GM10248 (cell line): ENCODE data around the gene MAP1B.
A peak's percentile ranks its signal among the peaks of the same experiment; 100 is the strongest.

Experiments
- CTCF ChIA-PET: fragments of 300-600 bp; sonication (Branson Sonifier 250); formaldehyde crosslinking; extraction: SDS; loops from one replicate; lab custom pipeline; 2021; ENCODE audit warnings: antibody characterized with exemption; lab: Yijun Ruan, JAX
- POLR2A ChIA-PET: fragments of 350-650 bp; sonication (Branson Sonifier 250); formaldehyde crosslinking; extraction: SDS; loops from one replicate; lab custom pipeline; 2020; ENCODE audit warnings: antibody characterized with exemption; lab: Yijun Ruan, JAX
- DNase-seq: peaks from one replicate; pipeline ENCODE4 v3.0.0; 2012; ENCODE audit errors: extremely low spot score
- TF ChIP-seq, protein P1 (sequence below): IDR thresholded peaks from 2 replicates; pipeline ENCODE4 v1.5.1; 2012; ENCODE audit warnings: mild to moderate bottlenecking, low read depth; ENCODE audit errors: extremely low read depth, missing control alignments, control extremely low read depth

Gene MAP1B

DNA sequence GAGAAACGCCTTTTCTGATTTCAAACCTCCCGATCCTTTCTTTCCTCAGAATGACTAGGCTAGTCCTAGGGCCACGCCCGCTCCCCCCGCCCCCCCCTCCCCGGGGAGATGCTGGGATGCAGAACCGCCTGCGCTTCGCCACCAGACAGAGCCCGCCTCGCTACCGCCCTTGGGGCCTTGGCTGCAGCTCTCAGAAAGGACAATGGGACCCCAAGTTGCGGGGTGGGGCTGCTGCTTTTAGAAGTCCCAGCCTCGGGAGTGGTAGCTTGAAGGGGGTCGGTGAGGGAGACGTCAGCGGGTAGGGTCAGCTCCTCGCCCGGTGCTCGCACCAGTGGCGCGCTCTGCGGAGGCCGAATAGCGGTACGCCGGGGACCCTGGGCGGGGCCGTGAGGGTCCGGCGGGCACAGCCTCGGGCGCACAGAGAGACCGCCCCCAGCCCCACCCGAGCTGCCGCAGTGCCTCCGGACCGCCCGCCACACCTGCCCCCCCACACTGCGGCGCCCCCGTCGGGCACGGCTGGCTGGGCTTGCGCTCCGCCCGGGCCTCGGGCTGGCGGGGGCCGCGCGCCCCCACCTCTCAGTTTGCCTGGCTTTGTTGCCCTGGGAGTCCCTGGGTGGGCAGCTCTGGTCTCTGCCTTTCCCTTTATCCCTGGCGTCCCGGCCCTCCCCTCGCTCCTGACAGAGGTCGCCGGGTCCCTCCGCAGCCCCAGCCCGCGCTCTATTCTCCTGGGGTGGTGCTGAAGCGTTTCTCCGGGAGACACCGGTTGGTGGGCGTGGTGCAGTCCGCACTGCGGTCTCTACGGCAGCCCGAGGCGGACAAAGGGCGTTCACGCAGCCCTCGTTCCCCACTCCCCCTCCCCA lies 1.2 kb downstream of the MAP1B start:
- DNase-seq = peak; percentile 46
- CTCF ChIA-PET = no interaction called here
- TF ChIP-seq, protein P1, sequence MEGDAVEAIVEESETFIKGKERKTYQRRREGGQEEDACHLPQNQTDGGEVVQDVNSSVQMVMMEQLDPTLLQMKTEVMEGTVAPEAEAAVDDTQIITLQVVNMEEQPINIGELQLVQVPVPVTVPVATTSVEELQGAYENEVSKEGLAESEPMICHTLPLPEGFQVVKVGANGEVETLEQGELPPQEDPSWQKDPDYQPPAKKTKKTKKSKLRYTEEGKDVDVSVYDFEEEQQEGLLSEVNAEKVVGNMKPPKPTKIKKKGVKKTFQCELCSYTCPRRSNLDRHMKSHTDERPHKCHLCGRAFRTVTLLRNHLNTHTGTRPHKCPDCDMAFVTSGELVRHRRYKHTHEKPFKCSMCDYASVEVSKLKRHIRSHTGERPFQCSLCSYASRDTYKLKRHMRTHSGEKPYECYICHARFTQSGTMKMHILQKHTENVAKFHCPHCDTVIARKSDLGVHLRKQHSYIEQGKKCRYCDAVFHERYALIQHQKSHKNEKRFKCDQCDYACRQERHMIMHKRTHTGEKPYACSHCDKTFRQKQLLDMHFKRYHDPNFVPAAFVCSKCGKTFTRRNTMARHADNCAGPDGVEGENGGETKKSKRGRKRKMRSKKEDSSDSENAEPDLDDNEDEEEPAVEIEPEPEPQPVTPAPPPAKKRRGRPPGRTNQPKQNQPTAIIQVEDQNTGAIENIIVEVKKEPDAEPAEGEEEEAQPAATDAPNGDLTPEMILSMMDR = no peak
- POLR2A ChIA-PET = no interaction called here

DNA sequence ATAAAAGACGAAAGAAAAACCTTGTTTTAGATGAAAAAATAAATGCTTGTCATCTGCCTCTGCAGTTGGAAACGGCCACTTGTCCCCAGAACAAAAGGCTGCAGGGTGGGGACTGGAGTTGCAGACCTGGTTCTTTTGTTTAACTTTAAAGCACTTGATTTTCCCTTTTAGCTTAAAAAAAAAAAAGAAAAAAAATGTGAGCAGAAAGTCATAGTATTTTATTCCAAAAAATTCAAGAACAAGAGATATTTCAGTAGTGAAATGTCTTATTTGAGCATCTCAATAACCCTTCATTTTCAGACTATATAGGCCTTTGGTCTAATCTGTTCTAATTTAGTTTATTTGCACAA lies 1.8 kb downstream of the MAP1B start:
- TF ChIP-seq, protein P1 = no peak
- CTCF ChIA-PET = no interaction called here

DNA sequence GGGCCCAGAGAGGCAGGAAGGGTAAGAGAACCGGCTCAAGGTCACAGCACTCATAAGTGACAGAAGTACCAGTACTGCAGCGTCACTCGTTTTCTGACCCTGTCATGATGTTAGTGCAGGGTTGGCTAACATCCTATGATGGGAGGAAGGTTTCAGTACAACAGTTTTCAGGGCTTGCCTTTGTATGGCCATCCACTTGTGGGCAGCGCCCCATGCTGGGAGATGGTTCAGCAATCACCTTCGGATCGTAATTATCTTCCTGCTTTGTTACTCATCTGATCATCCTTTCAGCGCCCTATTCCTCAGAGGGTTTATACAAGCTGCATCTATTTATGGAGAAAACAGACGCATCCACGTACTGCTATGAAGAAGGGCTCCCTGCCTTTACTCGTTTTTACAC lies 2.4 kb downstream of the MAP1B start:
- ChIA-PET CTCF (interaction anchor here (1.3 kb wide), 1 partner anchor 98 kb away, joined by 3 read pairs; no protein-coding TSS in a partner anchor), POLR2A (no interaction called here)
- no peak for DNase-seq
- TF ChIP-seq, protein P1 = no peak

More for the DNA sequence above, 1.8 kb downstream of the MAP1B start:
- POLR2A ChIA-PET = no interaction called here
- DNase-seq = no peak

DNA sequence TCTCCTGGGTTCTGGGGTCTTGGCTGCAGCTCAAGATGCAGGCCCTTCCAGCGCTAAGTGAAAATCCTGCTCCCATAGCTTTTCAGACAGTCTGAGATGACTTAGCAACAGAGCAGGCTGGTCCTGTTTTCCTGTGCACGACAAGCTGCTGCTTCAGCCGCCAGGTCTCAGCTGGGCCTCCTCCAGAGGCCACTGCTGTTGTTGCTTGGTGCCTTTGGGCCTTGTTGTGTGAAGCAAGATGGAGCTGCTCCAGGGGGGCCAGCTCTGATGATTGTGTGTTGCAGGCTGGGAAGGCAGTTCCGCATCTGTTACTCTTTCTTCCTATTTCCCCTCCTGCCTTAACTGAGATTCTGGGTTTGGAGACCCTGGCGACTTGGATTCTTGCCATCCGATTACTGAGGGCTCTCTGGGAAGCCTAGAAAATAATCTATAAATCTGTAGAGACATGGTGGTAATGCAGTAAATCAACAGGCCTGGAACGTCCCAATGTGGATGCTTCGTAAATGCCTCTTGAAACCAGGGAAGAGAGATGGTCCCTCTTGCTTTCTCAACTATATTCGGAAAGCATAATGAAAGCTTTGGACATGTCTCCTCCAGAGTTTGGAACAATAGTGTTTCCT lies 3.2 kb downstream of the MAP1B start:
- ChIA-PET POLR2A (no interaction called here), CTCF (interaction anchor here (1.2 to 1.3 kb wide), 2 partner anchors 98 to 327 kb away, joined by 3 read pairs; no protein-coding TSS in a partner anchor)
- DNase-seq = no peak

DNA sequence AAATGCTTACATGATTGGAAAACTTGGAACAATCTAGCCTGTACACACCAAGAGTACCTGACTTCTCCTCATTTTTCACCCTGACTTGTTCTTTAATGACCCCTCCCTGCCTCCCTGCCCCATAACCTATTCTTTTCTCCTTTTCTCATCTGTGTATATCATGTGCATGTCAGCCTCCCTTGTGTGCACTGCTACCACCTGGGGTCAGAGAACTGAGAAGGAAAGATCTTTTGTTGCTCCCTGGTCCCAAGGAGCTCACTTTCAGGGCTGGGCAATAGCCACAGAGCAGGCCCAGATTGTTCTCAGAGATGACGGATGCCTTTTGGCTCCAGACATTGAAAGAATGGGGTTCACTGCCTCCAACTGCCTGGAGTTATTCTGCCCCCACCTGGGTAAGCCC lies 5.1 kb downstream of the MAP1B start:
- POLR2A ChIA-PET = no interaction called here
- no peak for DNase-seq
- CTCF ChIA-PET = interaction anchor here (0.9 to 1.2 kb wide), 3 partner anchors 11 to 13 kb away, joined by 3 read pairs; no protein-coding TSS in a partner anchor
- TF ChIP-seq, protein P1 = no peak

More for the DNA sequence above, 3.2 kb downstream of the MAP1B start:
- TF ChIP-seq, protein P1 = no peak

DNA sequence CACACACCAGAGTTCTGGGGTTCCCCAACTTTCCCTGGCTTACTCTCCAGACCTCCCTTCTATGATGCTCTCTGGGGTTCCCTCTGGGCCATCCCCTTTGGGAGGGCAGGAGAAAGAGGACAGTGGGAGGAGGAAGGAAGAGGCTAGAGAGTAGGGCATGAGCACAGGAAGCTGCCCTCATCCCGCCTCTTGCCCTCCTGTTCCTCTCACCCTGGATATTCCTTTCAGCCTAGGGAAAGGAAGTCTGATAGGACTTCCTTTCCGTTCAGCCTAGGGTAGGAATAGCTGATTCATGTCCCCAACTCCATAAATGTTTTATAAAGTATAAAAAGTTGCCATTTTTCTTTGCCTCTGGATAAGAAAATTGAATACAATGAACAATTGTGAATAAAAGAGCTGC lies 7.4 kb downstream of the MAP1B start:
- TF ChIP-seq, protein P1 = no peak
- POLR2A ChIA-PET = no interaction called here

More for the DNA sequence above, 7.4 kb downstream of the MAP1B start:
- CTCF ChIA-PET = interaction anchor here (1.5 kb wide), 1 partner anchor 12 kb away, joined by 3 read pairs; no protein-coding TSS in a partner anchor
- no peak for DNase-seq
